Activated CD8-positive, alpha-beta memory T cell treated with anti-CD3 and anti-CD28 coated beads for 36 hours (primary cell): ENCODE data around the gene CELF1. TPM values are rescaled to one million over a fixed set of nuclear protein-coding genes. Genes with fewer than 3 reads are reported as not detected.
"Not testable (repeated sequence)": the region's sequence is repeated elsewhere in the genome, so short reads cannot be mapped to it uniquely, and the experiment has no call there.

Source experiments
- CTCF ChIA-PET: fragments of 350-600 bp; sonication (Branson Sonifier 250); formaldehyde crosslinking; loops from one replicate; lab custom pipeline; 2021; ENCODE audit warnings: antibody characterized with exemption; lab: Charles Lee
- POLR2A ChIA-PET: fragments of 350-600 bp; sonication (Branson Sonifier 250); formaldehyde crosslinking; loops from one replicate; lab custom pipeline; 2021; ENCODE audit warnings: antibody characterized with exemption; lab: Charles Lee
- total RNA-seq, 2 experiments: library from RNA; stranded (reverse); gene quantifications; one replicate each; pipeline ENCODE4 v1.2.3, GENCODE V29; 2021

The CELF1 gene
- total RNA-seq, 2 experiments from 2014 or later: 145 to 148 TPM

- ChIA-PET CTCF (interaction anchor here (0.6 to 3.9 kb wide), 6 partner anchors 13 to 361 kb away, joined by 3 to 20 read pairs (median 3); partner anchors contain the start of genes CELF1 and PTPMT1), POLR2A (interaction anchor here (0.5 to 3.5 kb wide), 7 partner anchors 10 to 573 kb away, joined by 3 to 19 read pairs (median 5); partner anchors contain the start of gene PTPMT1)
These were observed 25.9 kb upstream of the CELF1 start, which contains the start of the genes KBTBD4 and NDUFS3 for GRCh38 chr11:47578524-47579494. Gene KBTBD4 (minus strand): TSS chr11:47578970. CDS start chr11:47578951, 19 bp downstream. Gene NDUFS3 (plus strand): TSS chr11:47579074. CDS start chr11:47579092, 18 bp downstream.

GRCh38 chr11:47577460-47578041 is 24.6 kb upstream of the CELF1 start:
- ChIA-PET POLR2A (interaction anchor here (0.7 to 3.5 kb wide), 3 partner anchors 9 to 71 kb away, joined by 3 to 19 read pairs (median 7); partner anchors contain the start of gene PTPMT1), CTCF (interaction anchor here (3.7 to 3.9 kb wide), 2 partner anchors 12 to 24 kb away, joined by 12 to 20 read pairs; partner anchors contain the start of genes CELF1 and PTPMT1)

- ChIA-PET CTCF (no interaction called here), POLR2A (no interaction called here)
These were observed 20.4 kb upstream of the CELF1 start for GRCh38 chr11:47573321-47573720.

DNA sequence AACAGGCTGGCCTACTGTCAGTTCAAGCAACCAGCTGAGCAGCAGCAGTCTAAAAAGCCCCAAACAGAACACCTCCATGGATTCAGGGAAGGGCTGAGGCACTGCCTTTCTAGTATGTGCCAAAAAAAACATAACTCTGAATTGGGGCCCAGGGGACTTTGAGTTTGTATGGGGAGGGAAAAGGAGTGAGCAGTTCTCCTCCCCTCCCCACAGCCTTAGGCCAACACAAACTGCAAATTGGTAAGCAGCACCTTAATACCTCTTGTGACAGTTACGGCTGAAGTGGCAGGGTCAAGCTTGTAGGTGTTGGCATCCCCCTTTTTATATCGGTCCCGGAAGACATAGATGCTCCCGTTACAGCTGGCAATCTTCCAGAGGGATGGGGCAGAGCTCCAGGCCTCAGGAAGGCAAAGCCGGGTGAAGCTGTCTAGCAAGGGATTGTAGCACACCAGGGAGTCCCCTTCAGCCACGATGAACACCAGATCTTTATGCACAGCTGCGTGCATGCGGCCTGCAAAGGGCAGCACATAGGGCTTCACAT is 19.9 kb upstream of the CELF1 start:
- CTCF ChIA-PET: interaction anchor here (0.9 kb wide), 1 partner anchor 20 kb away, joined by 3 read pairs; the partner anchor contains the start of gene CELF1
- POLR2A ChIA-PET: no interaction called here

GRCh38 chr11:47571895-47572294 is 19.0 kb upstream of the CELF1 start:
- CTCF ChIA-PET: no interaction called here
- POLR2A ChIA-PET: no interaction called here

DNA sequence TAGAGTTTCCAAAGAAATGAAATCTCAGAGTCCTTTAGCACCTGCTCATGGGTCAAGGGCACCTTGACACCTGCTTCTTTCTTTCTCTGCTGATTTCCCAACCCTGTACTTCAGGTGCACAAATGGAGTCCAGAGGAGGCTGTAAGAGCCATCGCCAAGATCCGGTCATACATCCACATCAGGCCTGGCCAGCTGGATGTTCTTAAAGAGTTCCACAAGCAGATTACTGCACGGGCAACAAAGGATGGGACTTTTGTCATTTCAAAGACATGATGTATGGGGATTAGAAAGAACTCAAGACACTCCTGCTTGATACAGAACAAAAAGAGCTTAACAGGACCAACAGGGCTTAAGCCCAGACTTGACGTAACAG is 18.4 kb upstream of the CELF1 start:
- ChIA-PET CTCF (no interaction called here), POLR2A (no interaction called here)

DNA sequence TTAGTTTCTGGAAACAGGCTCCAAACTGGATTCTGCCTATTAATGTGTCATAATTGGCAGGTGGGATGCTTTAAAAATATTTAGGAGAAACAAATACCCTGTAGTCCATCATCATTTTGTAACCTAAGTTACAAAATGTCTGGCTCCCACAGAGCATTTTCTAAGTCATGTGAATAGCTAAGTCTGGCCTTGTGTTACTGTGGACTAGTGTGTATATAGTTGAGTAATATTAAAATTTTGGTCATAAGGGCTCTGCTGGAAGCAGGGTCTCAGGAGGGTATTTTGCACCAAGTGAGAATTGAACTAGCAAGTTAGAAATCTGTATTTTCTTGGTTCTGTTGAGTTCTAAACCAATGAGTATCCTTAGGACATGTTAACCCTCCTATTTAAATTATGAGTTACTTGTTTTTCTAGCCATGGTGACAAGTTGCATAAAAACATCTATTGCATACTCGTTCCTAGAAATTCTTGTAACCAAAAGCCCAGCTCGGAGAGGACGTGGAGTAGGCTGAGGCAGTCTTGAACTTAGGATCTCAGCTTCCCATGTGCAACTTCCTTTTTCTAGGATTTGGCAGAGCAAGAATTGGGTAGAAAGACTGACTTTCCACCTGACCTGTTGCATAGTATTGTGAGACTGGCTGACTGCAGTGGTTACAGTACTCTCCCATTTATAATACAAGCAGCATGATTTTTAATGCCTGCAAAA is 17.9 kb upstream of the CELF1 start:
- ChIA-PET POLR2A (interaction anchor here (0.6 kb wide), 2 partner anchors 77 to 90 kb away, joined by 5 to 8 read pairs; no protein-coding TSS in a partner anchor), CTCF (interaction anchor here (0.7 kb wide), 1 partner anchor 34 kb away, joined by 3 read pairs; no protein-coding TSS in a partner anchor)

DNA sequence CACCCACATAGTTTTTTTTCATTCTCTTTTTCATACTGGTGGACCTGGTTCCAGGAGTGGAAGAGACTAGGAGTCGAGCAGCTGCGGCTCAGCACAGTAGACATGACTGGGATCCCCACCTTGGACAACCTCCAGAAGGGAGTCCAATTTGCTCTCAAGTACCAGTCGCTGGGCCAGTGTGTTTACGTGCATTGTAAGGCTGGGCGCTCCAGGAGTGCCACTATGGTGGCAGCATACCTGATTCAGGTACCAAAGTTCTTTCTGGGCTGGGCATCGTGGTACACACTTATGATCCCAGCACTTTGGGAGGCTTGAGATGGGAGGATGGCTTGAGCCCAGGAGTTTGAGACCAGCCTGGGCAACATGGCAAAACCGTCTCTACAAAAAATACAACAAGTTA is 16.7 kb upstream of the CELF1 start:
- ChIA-PET POLR2A (interaction anchor here (1.9 kb wide), 1 partner anchor 8 kb away, joined by 7 read pairs; no protein-coding TSS in a partner anchor), CTCF (no interaction called here)

- POLR2A ChIA-PET: interaction anchor here (0.7 to 3.4 kb wide), 5 partner anchors 13 to 194 kb away, joined by 3 to 19 read pairs (median 8); partner anchors contain the start of genes CELF1, KBTBD4 and NDUFS3
- CTCF ChIA-PET: interaction anchor here (0.6 to 2.6 kb wide), 5 partner anchors 12 to 245 kb away, joined by 3 to 20 read pairs (median 4); partner anchors contain the start of genes CELF1, KBTBD4 and NDUFS3
These were observed 13.3 kb upstream of the CELF1 start for GRCh38 chr11:47566149-47566698.

DNA sequence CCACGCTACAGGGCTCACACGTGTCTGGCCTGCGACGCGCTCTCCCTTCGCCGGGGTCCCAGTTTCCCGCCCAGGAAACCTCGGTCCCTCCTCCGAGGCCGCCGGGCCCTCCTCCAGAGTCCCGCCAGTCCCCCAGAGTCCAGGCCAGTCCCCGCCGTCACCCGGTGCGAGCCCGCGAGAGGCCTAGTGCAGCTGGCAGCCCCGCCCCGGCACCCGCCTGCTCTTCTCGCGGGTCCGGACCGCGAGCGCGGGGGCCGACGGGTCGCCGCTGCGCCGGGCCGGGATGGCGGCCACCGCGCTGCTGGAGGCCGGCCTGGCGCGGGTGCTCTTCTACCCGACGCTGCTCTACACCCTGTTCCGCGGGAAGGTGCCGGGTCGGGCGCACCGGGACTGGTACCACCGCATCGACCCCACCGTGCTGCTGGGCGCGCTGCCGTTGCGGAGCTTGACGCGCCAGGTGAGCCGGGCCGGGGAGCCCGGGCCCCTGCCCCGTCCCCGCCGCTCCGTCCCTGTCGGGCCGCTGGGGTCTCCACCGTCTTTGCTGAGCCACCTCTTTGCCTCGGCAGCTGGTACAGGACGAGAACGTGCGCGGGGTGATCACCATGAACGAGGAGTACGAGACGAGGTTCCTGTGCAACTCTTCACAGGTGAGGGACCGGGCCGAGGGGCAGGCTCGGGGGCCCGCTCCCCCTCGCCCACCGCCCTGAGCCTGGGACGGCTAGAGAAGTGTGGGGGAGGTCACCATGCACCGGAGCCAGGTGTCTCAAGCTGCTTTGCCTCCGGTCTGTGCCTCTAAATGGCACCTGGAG is 12.6 kb upstream of the CELF1 start, which contains the start of gene PTPMT1:
Gene PTPMT1, plus strand, starts transcription at position 260 of the 809 bp plus-strand sequence. Its CDS starts 24 bp downstream, at position 284.
- ChIA-PET CTCF (interaction anchor here (0.9 to 2.6 kb wide), 3 partner anchors 13 to 112 kb away, joined by 3 to 20 read pairs (median 6); partner anchors contain the start of genes KBTBD4 and NDUFS3), POLR2A (interaction anchor here (0.7 to 3.4 kb wide), 6 partner anchors 12 to 295 kb away, joined by 3 to 19 read pairs (median 6); partner anchors contain the start of genes CELF1, KBTBD4 and NDUFS3)

- POLR2A ChIA-PET: interaction anchor here (1.0 to 3.4 kb wide), 3 partner anchors 12 to 294 kb away, joined by 3 to 19 read pairs (median 5); partner anchors contain the start of genes CELF1, KBTBD4 and NDUFS3
- CTCF ChIA-PET: interaction anchor here (1.2 to 2.6 kb wide), 4 partner anchors 9 to 13 kb away, joined by 4 to 20 read pairs (median 6); partner anchors contain the start of genes CELF1, KBTBD4 and NDUFS3
These were observed 12.0 kb upstream of the CELF1 start for GRCh38 chr11:47564933-47565339.

GRCh38 chr11:47564366-47564765 is 11.4 kb upstream of the CELF1 start:
- ChIA-PET CTCF (interaction anchor here (0.5 to 2.6 kb wide), 5 partner anchors 9 to 152 kb away, joined by 3 to 20 read pairs (median 6); partner anchors contain the start of genes CELF1, KBTBD4 and NDUFS3), POLR2A (interaction anchor here (1.0 to 3.4 kb wide), 3 partner anchors 11 to 293 kb away, joined by 3 to 19 read pairs (median 5); partner anchors contain the start of genes CELF1, KBTBD4 and NDUFS3)

DNA sequence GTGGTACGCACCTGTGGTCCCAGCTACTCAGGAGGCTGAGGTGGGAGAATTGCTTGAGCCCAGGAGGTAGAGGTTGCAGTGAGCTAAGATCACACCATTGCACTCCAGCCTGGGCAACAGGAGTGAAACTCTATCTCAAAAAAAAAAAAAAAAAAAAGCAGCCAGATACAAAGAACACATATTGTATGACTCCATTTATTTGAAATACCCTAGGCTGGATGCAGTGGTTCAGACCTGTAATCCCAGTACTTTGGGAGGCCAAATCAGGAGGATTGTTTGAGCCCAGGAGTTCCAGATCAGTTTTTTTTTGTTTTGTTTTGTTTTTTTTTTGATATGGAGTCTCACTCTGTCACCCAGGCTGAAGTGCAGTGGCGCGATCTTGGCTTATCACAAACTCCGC is 9.5 kb upstream of the CELF1 start:
- CTCF ChIA-PET: interaction anchor here (0.7 to 0.9 kb wide), 2 partner anchors 16 to 199 kb away, joined by 3 to 4 read pairs; partner anchors contain the start of genes KBTBD4 and NDUFS3

DNA sequence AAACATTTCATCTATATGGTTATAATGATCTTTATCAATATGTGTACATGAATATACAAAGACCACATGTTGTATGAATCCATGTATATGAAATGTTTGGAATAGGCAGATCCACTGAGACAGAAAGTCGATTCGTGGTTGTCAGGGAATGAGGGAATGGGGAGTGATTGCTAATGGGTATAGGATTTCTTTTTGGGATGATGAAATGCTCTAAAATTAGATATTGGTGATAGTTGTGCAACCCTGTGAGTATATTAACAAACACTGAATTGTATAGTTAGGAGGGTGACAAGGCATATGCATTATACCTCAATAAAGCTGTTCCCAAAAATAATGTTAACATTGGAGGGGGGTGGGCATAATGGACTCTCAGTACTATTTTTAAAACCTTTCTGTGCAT is 7.5 kb upstream of the CELF1 start:
- CTCF ChIA-PET: interaction anchor here (0.7 kb wide), 2 partner anchors 167 to 345 kb away, joined by 3 to 4 read pairs; partner anchors contain the start of gene DDB2
- POLR2A ChIA-PET: no interaction called here

More for the DNA sequence above, 9.5 kb upstream of the CELF1 start:
- POLR2A ChIA-PET: interaction anchor here (0.6 kb wide), 1 partner anchor 455 kb away, joined by 5 read pairs; no protein-coding TSS in a partner anchor

GRCh38 chr11:47558695-47559094 is 5.8 kb upstream of the CELF1 start:
- POLR2A ChIA-PET: no interaction called here
- CTCF ChIA-PET: no interaction called here

- CTCF ChIA-PET, POLR2A ChIA-PET: not testable (repeated sequence)
These were observed 4.1 kb upstream of the CELF1 start for GRCh38 chr11:47557004-47557403.
